BLaER1 (cell line): ENCODE measurements around the gene MAGI1.

Experiments used
- H3K27ac ChIP-seq: shearing (Covaris generic); formaldehyde crosslinking; 2 replicates; pipeline ENCODE4 v1.8.1; 2022
- H3K27me3 ChIP-seq: shearing (Covaris generic); formaldehyde crosslinking; 2 replicates; pipeline ENCODE4 v1.8.1; 2022
- H3K36me3 ChIP-seq: shearing (Covaris generic); formaldehyde crosslinking; 2 replicates; pipeline ENCODE4 v1.8.1; 2022
- H3K4me1 ChIP-seq: shearing (Covaris generic); formaldehyde crosslinking; 2 replicates; pipeline ENCODE4 v1.8.1; 2022
- H3K4me2 ChIP-seq: shearing (Covaris generic); formaldehyde crosslinking; 2 replicates; pipeline ENCODE4 v1.8.1; 2022
- H3K4me3 ChIP-seq: shearing (Covaris generic); formaldehyde crosslinking; 2 replicates; pipeline ENCODE4 v1.8.1; 2022
- H3K9ac ChIP-seq: shearing (Covaris generic); formaldehyde crosslinking; 2 replicates; pipeline ENCODE4 v1.8.1; 2022
- H3K9me3 ChIP-seq: shearing (Covaris generic); formaldehyde crosslinking; 2 replicates; pipeline ENCODE4 v1.8.1; 2022
- H4K20me1 ChIP-seq: shearing (Covaris generic); formaldehyde crosslinking; 2 replicates; pipeline ENCODE4 v1.8.1; 2022
- Cebpa-rat ChIP-seq: shearing (Covaris generic); IDR thresholded peaks from 2 replicates; pipeline ENCODE4 v1.8.1; 2022

MAGI1 gene

DNA sequence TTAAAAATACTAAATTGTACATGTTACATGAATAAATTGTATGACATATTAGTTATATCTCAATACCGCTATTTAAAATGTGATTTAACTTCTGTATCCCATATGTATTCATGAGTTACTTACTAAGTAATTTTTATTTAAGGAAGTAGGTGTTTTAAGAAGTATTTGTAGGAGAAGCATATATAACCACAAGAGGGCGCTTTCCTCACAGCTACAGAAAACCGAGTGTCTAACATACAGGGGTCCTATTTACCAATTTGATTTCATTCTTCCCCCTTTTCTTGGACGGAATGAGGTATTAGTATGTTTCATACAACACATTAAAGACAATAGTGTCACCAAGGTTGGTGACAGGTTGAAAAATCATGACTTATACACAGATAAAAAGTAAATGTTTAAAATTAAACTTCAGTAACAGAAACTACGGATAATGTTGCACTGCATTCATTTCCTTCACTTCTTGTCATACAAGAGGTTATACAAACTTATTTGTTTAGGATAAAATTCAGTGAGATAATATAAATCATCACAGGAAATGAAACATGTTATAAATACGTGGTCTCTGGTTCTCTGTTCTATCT lies 253.6 kb downstream of the MAGI1 start:
- H4K20me1 ChIP-seq, result no peaks in the 10 kb centered on the region
- H3K4me2 ChIP-seq, result no peak overlapping the region
- no peaks in the 10 kb centered on the region for H3K4me1 ChIP-seq
- no peak for TF ChIP-seq Cebpa-rat
- H3K4me3 ChIP-seq, result no peak overlapping the region
- no peaks in the 10 kb centered on the region for H3K9me3 ChIP-seq
- no peaks in the 10 kb centered on the region for H3K27me3 ChIP-seq
- H3K27ac ChIP-seq, result no peak overlapping the region
- H3K36me3 ChIP-seq, result no peaks in the 10 kb centered on the region
- no peak overlapping the region for H3K9ac ChIP-seq

DNA sequence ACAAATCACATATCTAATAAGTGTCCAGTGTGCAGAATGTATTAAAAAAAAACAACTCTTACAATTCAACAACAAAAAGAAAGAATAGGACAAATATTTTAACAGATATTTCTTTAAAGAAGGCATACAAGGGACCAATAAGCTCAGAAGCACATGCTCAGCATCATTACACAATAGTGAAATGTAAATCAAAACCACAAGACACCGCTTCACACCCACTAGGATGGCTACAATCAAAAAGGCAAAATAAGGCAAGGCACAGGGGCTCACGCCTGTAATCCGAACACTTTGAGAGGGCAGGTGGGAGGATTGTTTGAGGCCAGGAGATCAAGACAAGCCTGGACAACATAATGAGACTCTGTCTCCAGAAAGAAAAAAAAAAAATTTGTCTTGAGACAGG lies 255.6 kb downstream of the MAGI1 start:
- no peak overlapping the region for H3K9ac ChIP-seq
- H3K9me3 ChIP-seq, result no peaks in the 10 kb centered on the region
- H3K36me3 ChIP-seq, result no peaks in the 10 kb centered on the region
- no peaks in the 10 kb centered on the region for H4K20me1 ChIP-seq
- no peaks in the 10 kb centered on the region for H3K4me1 ChIP-seq
- no peak overlapping the region for H3K4me2 ChIP-seq
- TF ChIP-seq Cebpa-rat, result no peak
- no peak overlapping the region for H3K27ac ChIP-seq
- no peak overlapping the region for H3K4me3 ChIP-seq
- H3K27me3 ChIP-seq, result no peaks in the 10 kb centered on the region

DNA sequence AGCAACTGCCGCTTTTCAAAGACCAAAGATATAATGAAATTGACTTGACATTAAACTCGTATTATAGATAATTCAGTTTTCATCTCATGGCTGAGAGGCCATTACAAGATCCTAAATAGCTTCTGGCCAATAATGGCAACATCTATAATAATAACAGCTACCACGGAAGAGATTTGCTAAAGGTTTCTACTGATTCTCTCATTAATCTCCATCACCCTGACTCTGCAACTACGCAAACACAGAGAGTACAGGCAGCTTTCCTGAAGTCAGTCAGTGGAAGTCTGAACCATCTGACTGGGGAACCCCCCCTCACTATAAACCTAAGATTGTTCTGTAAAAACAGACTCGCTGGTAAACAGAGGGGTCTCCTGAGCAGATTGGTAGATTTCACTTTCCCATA lies 257.1 kb downstream of the MAGI1 start:
- TF ChIP-seq Cebpa-rat, result no peak
- Histone ChIP-seq H3K4me1 (no peaks in the 10 kb centered on the region), H3K4me2 (no peak overlapping the region), H3K9me3 (no peaks in the 10 kb centered on the region), H3K9ac (no peak overlapping the region), H3K4me3 (no peak overlapping the region), H3K27ac (no peak overlapping the region), H4K20me1 (no peaks in the 10 kb centered on the region), H3K36me3 (no peaks in the 10 kb centered on the region), H3K27me3 (no peaks in the 10 kb centered on the region)

DNA sequence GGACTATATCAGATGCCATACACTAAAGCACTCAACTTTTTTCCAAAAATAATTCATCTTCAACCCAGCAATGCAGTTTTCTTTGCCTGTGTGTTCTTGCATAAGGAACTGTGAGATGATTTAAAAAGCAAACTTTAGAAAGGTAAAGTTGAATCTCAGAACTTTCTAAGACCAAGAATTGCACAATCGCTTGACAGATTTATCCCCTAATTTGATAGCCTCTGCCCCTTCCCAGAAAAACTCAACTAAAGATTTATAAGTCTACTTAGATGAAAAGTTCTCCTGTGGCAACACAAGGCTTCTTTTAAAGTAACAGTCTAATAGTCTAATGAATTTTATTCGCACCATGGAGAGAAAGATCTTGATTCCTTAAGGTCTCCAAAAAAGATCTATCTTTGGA lies 259.3 kb downstream of the MAGI1 start:
- H4K20me1 ChIP-seq, result no peaks in the 10 kb centered on the region
- no peak overlapping the region for H3K9ac ChIP-seq
- no peak overlapping the region for H3K27ac ChIP-seq
- H3K4me1 ChIP-seq, result no peaks in the 10 kb centered on the region
- no peak for TF ChIP-seq Cebpa-rat
- H3K27me3 ChIP-seq, result no peaks in the 10 kb centered on the region
- no peaks in the 10 kb centered on the region for H3K9me3 ChIP-seq
- H3K4me3 ChIP-seq, result no peak overlapping the region
- no peaks in the 10 kb centered on the region for H3K36me3 ChIP-seq
- no peak overlapping the region for H3K4me2 ChIP-seq

DNA sequence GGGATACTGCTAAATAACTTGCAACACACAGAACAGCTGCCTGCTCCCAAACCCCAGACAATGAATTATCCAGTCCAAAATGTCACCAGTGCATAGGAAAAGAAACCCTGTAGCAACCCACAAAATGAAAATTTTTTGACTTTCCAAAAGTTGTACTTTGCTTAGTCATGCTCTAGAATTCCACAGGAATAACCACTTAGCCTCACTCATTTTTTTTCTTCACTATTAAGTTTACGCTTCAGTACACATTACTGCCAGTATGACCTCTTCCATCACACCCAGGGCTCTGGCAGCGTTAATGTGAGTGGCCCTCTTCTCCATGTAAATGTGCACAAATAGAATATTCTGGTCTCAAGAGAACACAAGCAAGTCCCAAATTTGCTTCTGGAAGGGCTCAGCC lies 259.8 kb downstream of the MAGI1 start:
- no peaks in the 10 kb centered on the region for H4K20me1 ChIP-seq
- no peak overlapping the region for H3K4me2 ChIP-seq
- TF ChIP-seq Cebpa-rat, result no peak
- no peaks in the 10 kb centered on the region for H3K4me1 ChIP-seq
- no peak overlapping the region for H3K9ac ChIP-seq
- H3K4me3 ChIP-seq, result no peak overlapping the region
- H3K27me3 ChIP-seq, result no peaks in the 10 kb centered on the region
- H3K36me3 ChIP-seq, result no peaks in the 10 kb centered on the region
- H3K9me3 ChIP-seq, result no peaks in the 10 kb centered on the region
- H3K27ac ChIP-seq, result no peak overlapping the region

DNA sequence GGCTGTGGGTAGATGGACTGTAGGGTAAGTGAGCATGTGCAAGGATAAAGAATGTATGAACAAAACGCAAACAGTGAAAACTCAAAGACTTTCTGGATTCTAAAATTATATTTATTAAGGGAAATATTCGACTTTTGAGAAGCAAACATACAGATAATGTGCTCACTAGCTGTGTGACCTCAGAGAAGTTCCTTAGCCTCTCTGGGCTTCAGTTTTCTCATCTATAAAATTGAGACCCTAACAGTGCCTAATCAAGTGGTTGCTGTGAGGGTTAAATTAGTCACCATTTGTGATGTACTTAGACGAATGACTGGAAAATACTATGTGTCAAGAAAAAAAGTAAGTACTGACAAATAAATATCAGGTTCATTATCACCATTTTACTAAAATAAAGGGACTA lies 261.7 kb downstream of the MAGI1 start:
- Histone ChIP-seq H3K9ac (no peak overlapping the region), H3K9me3 (no peaks in the 10 kb centered on the region), H3K27ac (no peak overlapping the region), H3K4me2 (no peak overlapping the region), H3K36me3 (no peaks in the 10 kb centered on the region), H4K20me1 (no peaks in the 10 kb centered on the region), H3K4me1 (0 out of 2 replicates have a peak, but pooled peaks cover 4% of the 10 kb centered on the region), H3K4me3 (no peak overlapping the region), H3K27me3 (no peaks in the 10 kb centered on the region)
- TF ChIP-seq Cebpa-rat, result no peak

DNA sequence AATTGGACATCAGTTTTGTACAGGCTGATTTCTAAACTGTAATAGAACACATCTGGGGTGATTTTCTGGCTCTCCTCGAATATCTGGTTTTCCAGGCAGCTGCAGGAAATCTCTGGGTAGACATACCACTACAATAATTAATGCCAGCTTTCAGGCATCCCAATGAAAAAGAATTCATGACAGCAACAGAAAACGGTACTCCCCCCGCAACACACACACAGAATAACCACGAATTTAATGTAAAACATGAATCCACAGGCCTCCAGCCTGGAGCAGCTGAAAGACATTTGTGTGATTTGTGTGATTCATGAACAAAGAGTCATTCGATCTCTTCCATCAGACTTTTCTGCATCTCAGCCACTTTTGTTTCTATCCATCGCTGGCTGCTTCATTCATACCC lies 262.2 kb downstream of the MAGI1 start:
- H3K9ac ChIP-seq, result no peak overlapping the region
- H3K36me3 ChIP-seq, result no peaks in the 10 kb centered on the region
- H4K20me1 ChIP-seq, result no peaks in the 10 kb centered on the region
- TF ChIP-seq Cebpa-rat, result no peak
- no peak overlapping the region for H3K27ac ChIP-seq
- 0 out of 2 replicates have a peak, but pooled peaks cover 4% of the 10 kb centered on the region for H3K4me1 ChIP-seq
- no peak overlapping the region for H3K4me3 ChIP-seq
- H3K9me3 ChIP-seq, result no peaks in the 10 kb centered on the region
- H3K27me3 ChIP-seq, result no peaks in the 10 kb centered on the region
- H3K4me2 ChIP-seq, result no peak overlapping the region

DNA sequence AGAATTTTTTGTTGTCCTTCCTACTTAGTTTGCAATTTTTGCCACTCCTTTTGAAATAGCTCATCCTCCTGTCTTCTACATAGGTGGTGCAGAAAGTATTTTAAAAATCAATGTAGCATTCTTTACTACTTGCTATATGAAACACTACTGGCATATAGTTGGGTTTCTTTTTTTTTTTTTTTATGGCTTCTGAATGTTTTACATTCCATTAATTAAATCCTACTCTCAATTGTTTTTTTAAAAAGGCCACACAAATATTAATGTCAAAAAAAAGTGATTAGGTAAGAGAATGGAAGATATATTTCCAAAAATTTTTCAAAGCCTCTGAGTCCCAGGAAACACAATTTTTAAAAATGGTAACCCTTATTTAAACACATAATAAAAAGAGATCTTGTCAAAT lies 262.6 kb downstream of the MAGI1 start:
- H3K36me3 ChIP-seq, result no peaks in the 10 kb centered on the region
- no peak overlapping the region for H3K27ac ChIP-seq

DNA sequence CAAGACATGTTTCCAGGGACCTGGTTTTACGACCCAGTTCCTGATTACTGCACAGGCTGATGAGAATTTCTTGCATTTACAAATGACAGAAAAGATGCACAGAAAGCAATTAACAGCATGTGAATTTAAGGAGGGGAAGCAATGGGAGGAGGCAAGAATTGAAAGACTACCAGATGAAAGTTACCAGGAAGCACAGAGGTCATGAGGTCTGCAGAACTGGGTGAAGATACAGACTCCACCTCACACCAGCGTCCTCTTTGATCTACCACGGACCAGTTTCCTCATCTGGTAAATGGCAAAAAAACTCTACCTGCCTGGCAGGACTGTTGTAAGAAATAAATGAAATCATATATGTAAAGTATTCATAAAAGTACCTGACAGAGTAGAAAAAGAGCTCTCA lies 266.0 kb downstream of the MAGI1 start:
- H4K20me1 ChIP-seq, result no peaks in the 10 kb centered on the region
- no peak for TF ChIP-seq Cebpa-rat
- H3K9me3 ChIP-seq, result no peaks in the 10 kb centered on the region
- no peak overlapping the region for H3K9ac ChIP-seq
- no peak overlapping the region for H3K4me2 ChIP-seq
- H3K4me1 ChIP-seq, result 0 out of 2 replicates have a peak, but pooled peaks cover 4% of the 10 kb centered on the region
- no peak overlapping the region for H3K27ac ChIP-seq
- no peak overlapping the region for H3K4me3 ChIP-seq
- H3K27me3 ChIP-seq, result no peaks in the 10 kb centered on the region
- H3K36me3 ChIP-seq, result no peaks in the 10 kb centered on the region

More for the DNA sequence above, 262.6 kb downstream of the MAGI1 start:
- no peak for TF ChIP-seq Cebpa-rat
- Histone ChIP-seq H3K4me3 (no peak overlapping the region), H3K9me3 (no peaks in the 10 kb centered on the region), H3K4me1 (0 out of 2 replicates have a peak, but pooled peaks cover 4% of the 10 kb centered on the region), H3K4me2 (no peak overlapping the region), H3K9ac (no peak overlapping the region), H3K27me3 (no peaks in the 10 kb centered on the region), H4K20me1 (no peaks in the 10 kb centered on the region)

DNA sequence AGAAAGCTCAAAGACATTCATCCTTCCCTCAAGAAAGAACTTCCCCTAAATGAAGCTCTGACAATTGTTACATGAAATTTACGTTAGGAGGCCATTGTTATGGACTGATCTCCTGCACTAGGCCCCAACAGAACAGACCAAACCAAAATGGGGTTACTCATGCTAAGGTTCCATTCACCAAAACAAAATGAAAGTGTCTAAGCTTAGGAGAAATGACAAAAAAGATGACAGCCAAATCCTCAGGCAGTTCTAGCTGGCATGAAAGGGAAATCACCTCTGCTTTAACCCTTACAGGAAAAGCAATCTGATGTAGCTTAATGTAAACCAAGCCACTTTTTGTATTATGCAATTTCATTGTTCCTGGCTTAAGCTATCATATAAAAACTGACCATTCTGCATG lies 271.2 kb downstream of the MAGI1 start:
- Histone ChIP-seq H3K9ac (no peak overlapping the region), H3K36me3 (no peaks in the 10 kb centered on the region), H3K27ac (no peak overlapping the region), H3K4me1 (no peaks in the 10 kb centered on the region), H4K20me1 (no peaks in the 10 kb centered on the region), H3K27me3 (no peaks in the 10 kb centered on the region), H3K4me2 (no peak overlapping the region), H3K4me3 (no peak overlapping the region), H3K9me3 (no peaks in the 10 kb centered on the region)
- TF ChIP-seq Cebpa-rat, result no peak

DNA sequence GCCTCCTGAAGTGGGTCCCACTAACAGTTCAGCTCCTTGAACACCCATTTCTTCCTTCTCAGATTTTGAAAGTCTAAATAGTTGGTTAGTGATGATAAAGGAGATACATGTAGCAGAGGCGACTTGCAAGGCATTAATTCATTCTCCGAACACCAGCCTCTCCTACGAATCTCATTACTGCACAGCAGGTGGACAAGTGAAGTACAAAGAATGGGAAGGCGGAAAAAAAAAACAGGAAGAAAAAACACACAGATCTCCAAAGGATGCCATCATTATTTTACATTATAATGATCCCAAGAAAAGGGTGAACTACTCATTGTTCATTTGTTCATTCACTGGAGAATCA lies 276.5 kb downstream of the MAGI1 start:
- H4K20me1 ChIP-seq, result no peaks in the 10 kb centered on the region
- H3K9me3 ChIP-seq, result no peaks in the 10 kb centered on the region
- no peak overlapping the region for H3K4me3 ChIP-seq
- H3K4me1 ChIP-seq, result no peaks in the 10 kb centered on the region
- H3K4me2 ChIP-seq, result no peak overlapping the region
- H3K9ac ChIP-seq, result no peak overlapping the region
- H3K27me3 ChIP-seq, result no peaks in the 10 kb centered on the region
- no peak for TF ChIP-seq Cebpa-rat
- H3K27ac ChIP-seq, result no peak overlapping the region
- no peaks in the 10 kb centered on the region for H3K36me3 ChIP-seq
